ENCODE measurements around the gene NPC2.

Gene NPC2

DNA sequence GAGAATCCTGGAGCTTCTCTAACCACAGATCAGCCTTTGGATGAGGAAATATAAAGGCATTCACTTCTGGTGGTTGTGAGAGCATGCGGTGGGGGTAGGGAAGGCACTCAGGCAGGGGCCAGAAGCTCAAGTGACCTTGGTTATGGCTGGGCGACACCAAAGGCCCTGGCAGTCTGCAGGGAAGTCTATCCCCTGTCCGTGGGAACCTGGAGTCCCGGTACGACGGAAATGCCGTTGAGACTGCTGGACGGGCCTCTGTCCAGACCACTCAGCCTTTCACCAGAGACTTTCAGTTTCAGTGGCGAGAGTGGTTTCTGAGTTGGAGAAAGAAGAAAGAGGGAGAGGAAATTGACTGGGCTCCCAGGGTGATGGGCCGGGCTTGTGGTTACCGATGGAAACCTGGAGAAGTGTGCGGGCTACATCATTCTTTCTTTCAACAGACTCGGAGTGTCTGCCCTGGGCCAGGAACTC is 21.4 kb upstream of the NPC2 start (continued):
- TF ChIP-seq ZC3H10 (CRISPR knock-in tag; IDR thresholded peaks at IDR 0.05) (no peak), ISL1 (CRISPR knock-in tag; IDR thresholded peaks at IDR 0.05) (no peak), ZFP3 (CRISPR knock-in tag; IDR thresholded peaks at IDR 0.05) (no peak), TCF4 (CRISPR knock-in tag; IDR thresholded peaks at IDR 0.05; ENCODE audit: borderline replicate concordance) (no peak), GLIS3 (CRISPR knock-in tag; IDR thresholded peaks at IDR 0.05) (no peak), ZFP30 (CRISPR knock-in tag; IDR thresholded peaks at IDR 0.05) (no peak), RARB (CRISPR knock-in tag; IDR thresholded peaks at IDR 0.05) (no peak), ZNF70 (CRISPR knock-in tag; IDR thresholded peaks at IDR 0.05) (no peak)
- TF ChIP-seq, protein P1, sequence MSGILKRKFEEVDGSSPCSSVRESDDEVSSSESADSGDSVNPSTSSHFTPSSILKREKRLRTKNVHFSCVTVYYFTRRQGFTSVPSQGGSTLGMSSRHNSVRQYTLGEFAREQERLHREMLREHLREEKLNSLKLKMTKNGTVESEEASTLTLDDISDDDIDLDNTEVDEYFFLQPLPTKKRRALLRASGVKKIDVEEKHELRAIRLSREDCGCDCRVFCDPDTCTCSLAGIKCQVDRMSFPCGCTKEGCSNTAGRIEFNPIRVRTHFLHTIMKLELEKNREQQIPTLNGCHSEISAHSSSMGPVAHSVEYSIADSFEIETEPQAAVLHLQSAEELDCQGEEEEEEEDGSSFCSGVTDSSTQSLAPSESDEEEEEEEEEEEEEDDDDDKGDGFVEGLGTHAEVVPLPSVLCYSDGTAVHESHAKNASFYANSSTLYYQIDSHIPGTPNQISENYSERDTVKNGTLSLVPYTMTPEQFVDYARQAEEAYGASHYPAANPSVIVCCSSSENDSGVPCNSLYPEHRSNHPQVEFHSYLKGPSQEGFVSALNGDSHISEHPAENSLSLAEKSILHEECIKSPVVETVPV (CRISPR knock-in tag; IDR thresholded peaks at IDR 0.05), result no peak

DNA sequence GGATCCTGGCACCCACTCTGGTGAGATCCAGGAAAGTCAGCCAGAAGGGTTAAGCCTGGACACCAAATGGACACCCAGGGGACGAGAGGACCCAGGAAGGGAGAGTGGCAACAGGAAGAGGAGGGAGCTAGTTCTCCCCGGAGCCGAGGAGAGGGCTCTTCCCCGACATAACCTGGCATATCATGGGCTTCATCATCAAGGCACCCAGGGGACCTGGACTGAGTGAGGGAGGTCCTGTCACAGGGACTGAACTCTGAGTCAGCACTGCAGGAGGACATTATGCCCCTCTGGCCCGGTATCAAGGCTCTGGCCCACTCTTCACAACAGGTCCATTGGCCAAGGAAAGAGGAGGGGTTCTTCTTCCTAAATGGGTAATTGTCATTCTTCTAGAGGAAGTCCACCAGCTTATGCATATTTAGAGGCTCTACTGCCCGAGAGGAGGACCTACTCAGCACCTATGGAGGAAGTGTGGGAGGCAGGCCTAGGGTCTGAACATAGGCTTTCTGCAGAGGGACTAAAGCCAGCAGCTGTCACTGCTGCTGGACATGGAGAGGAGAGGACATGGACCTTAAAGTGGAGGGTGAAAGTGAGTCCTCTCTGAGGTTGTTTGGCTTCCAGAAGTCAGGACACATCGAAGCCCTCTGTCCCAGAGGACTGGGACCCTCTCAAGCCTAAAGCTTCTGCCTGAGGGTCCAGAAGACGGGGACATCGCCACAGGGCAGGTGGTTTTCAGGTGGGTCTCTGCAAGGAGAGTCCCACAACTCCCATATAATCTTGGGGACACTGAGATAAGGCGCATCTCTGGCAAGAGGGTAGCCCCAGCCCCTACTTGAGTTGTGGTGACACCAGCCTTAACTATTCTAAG is 19.1 kb upstream of the NPC2 start:
- ATAC-seq, result no peak
- TF ChIP-seq SNAI2 (CRISPR knock-in tag; IDR thresholded peaks at IDR 0.05) (no peak), ESRRG (CRISPR knock-in tag; IDR thresholded peaks at IDR 0.05) (no peak), ZNF565 (CRISPR knock-in tag; conservative IDR thresholded peaks at IDR 0.05; ENCODE audit: low read depth) (no peak), PPARA (CRISPR knock-in tag; IDR thresholded peaks at IDR 0.05; ENCODE audit: borderline replicate concordance) (no peak), TOX (CRISPR knock-in tag; IDR thresholded peaks at IDR 0.05; ENCODE audit: borderline replicate concordance) (no peak), ZNF70 (CRISPR knock-in tag; IDR thresholded peaks at IDR 0.05) (no peak), ZFP3 (CRISPR knock-in tag; IDR thresholded peaks at IDR 0.05) (no peak), ZNF8 (CRISPR knock-in tag; IDR thresholded peaks at IDR 0.05) (no peak), BACH2 (CRISPR knock-in tag; IDR thresholded peaks at IDR 0.05; ENCODE audit: borderline replicate concordance) (no peak), ISL1 (CRISPR knock-in tag; IDR thresholded peaks at IDR 0.05) (no peak), CSDC2 (CRISPR knock-in tag; IDR thresholded peaks at IDR 0.05) (no peak), TCF4 (CRISPR knock-in tag; IDR thresholded peaks at IDR 0.05; ENCODE audit: borderline replicate concordance) (no peak), ZC3H10 (CRISPR knock-in tag; IDR thresholded peaks at IDR 0.05) (no peak), ARNTL (CRISPR knock-in tag; IDR thresholded peaks at IDR 0.05; ENCODE audit: borderline replicate concordance, low read depth) (no peak), RARB (CRISPR knock-in tag; IDR thresholded peaks at IDR 0.05) (no peak)
- TF ChIP-seq, protein P2, sequence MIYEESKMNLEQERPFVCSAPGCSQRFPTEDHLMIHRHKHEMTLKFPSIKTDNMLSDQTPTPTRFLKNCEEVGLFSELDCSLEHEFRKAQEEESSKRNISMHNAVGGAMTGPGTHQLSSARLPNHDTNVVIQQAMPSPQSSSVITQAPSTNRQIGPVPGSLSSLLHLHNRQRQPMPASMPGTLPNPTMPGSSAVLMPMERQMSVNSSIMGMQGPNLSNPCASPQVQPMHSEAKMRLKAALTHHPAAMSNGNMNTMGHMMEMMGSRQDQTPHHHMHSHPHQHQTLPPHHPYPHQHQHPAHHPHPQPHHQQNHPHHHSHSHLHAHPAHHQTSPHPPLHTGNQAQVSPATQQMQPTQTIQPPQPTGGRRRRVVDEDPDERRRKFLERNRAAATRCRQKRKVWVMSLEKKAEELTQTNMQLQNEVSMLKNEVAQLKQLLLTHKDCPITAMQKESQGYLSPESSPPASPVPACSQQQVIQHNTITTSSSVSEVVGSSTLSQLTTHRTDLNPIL (CRISPR knock-in tag; IDR thresholded peaks at IDR 0.05; ENCODE audit: low read depth), result no peak

DNA sequence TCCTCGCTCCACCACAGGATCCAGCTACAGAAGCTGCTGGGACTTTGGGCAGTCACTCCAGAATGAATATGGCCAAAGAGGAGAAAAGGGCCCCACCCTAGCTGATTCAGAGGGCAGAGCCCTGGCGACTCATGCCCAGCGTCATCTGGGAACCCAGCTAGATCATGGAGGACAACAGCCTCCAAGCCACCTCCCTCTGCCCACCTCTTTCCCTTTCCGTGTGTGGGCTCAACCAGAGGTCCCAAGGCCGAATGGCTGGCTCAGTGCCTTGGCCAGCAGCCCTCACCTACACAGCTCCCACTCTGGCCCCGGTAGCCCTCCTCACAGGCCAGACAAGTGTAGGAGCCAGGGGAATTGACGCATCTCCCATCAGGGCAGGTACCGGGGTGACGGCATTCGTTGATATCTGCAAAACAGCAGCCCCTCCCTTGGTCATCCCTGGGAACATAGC is 17.9 kb upstream of the NPC2 start:
- peak; percentile 35; the same call in 2 of the 3 replicates for ATAC-seq
- TF ChIP-seq SNAI2 (CRISPR knock-in tag; IDR thresholded peaks at IDR 0.05) (no peak), ZFP3 (CRISPR knock-in tag; IDR thresholded peaks at IDR 0.05) (no peak), PPARA (CRISPR knock-in tag; IDR thresholded peaks at IDR 0.05; ENCODE audit: borderline replicate concordance) (no peak), ZC3H10 (CRISPR knock-in tag; IDR thresholded peaks at IDR 0.05) (no peak), ARNTL (CRISPR knock-in tag; IDR thresholded peaks at IDR 0.05; ENCODE audit: borderline replicate concordance, low read depth) (no peak), ESRRG (CRISPR knock-in tag; IDR thresholded peaks at IDR 0.05) (no peak), OSR1 (CRISPR knock-in tag; IDR thresholded peaks at IDR 0.05) (no peak), GLIS3 (CRISPR knock-in tag; IDR thresholded peaks at IDR 0.05) (no peak), ISL1 (CRISPR knock-in tag; IDR thresholded peaks at IDR 0.05) (no peak), ZNF565 (CRISPR knock-in tag; conservative IDR thresholded peaks at IDR 0.05; ENCODE audit: low read depth) (no peak), CSDC2 (CRISPR knock-in tag; IDR thresholded peaks at IDR 0.05) (no peak), ZNF8 (CRISPR knock-in tag; IDR thresholded peaks at IDR 0.05) (no peak), ZFP30 (CRISPR knock-in tag; IDR thresholded peaks at IDR 0.05) (no peak)
- TF ChIP-seq, protein P2 (CRISPR knock-in tag; IDR thresholded peaks at IDR 0.05; ENCODE audit: low read depth), result no peak
- TF ChIP-seq, protein P3, sequence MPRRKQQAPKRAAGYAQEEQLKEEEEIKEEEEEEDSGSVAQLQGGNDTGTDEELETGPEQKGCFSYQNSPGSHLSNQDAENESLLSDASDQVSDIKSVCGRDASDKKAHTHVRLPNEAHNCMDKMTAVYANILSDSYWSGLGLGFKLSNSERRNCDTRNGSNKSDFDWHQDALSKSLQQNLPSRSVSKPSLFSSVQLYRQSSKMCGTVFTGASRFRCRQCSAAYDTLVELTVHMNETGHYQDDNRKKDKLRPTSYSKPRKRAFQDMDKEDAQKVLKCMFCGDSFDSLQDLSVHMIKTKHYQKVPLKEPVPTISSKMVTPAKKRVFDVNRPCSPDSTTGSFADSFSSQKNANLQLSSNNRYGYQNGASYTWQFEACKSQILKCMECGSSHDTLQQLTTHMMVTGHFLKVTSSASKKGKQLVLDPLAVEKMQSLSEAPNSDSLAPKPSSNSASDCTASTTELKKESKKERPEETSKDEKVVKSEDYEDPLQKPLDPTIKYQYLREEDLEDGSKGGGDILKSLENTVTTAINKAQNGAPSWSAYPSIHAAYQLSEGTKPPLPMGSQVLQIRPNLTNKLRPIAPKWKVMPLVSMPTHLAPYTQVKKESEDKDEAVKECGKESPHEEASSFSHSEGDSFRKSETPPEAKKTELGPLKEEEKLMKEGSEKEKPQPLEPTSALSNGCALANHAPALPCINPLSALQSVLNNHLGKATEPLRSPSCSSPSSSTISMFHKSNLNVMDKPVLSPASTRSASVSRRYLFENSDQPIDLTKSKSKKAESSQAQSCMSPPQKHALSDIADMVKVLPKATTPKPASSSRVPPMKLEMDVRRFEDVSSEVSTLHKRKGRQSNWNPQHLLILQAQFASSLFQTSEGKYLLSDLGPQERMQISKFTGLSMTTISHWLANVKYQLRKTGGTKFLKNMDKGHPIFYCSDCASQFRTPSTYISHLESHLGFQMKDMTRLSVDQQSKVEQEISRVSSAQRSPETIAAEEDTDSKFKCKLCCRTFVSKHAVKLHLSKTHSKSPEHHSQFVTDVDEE (CRISPR knock-in tag; IDR thresholded peaks at IDR 0.05), result no peak
- TF ChIP-seq, protein P1 (CRISPR knock-in tag; IDR thresholded peaks at IDR 0.05), result no peak

Measured in SK-N-SH treated with all-trans-retinoic acid at 6 μM for 48 hours (cell line).